PFSK-1 (cell line): ENCODE measurements around the gene CHD9NB.

Experiments used
- FOXP2 ChIP-seq: optimal IDR thresholded peaks from 2 replicates; pipeline ENCODE3; 2011; ENCODE audit warnings: borderline replicate concordance, control low read depth, inconsistent platforms; ENCODE audit not compliant: insufficient read depth; ENCODE audit errors: extremely low read length, extremely low read depth
- POLR2AphosphoS5 ChIP-seq: IDR thresholded peaks from 2 replicates; pipeline ENCODE4 v1.6.1; 2012; ENCODE audit warnings: low read depth, mild to moderate bottlenecking, control low read depth, low read length, moderate library complexity
- SIN3A ChIP-seq: IDR thresholded peaks from 2 replicates; pipeline ENCODE4 v1.6.1; 2012; ENCODE audit warnings: mild to moderate bottlenecking, low read length, moderate library complexity, borderline replicate concordance; ENCODE audit not compliant: insufficient read depth
- TAF1 ChIP-seq: IDR thresholded peaks from 2 replicates; pipeline ENCODE4 v1.6.1; 2012; ENCODE audit warnings: low read length, control low read depth, borderline replicate concordance; ENCODE audit not compliant: insufficient read depth
- TF ChIP-seq, protein P1 (sequence below), 2 experiments: IDR thresholded peaks; 2 replicates each; pipeline versions ENCODE4 v1.6.1 to v1.8.0; 2011 to 2012; ENCODE audit warnings: low read depth in 2 of 2, low read length in 2 of 2, control low read depth in 1 of 2, inconsistent platforms in 1 of 2, mild to moderate bottlenecking in 1 of 2, moderate library complexity in 1 of 2; ENCODE audit not compliant: insufficient read depth in 1 of 2

The CHD9NB gene

GRCh38 chr16:53045341-53046220, 7.1 kb downstream of the CHD9NB start:
- TF ChIP-seq TAF1 (no peak), SIN3A (no peak), FOXP2 (no peak), POLR2AphosphoS5 (no peak)
- TF ChIP-seq, protein P1, sequence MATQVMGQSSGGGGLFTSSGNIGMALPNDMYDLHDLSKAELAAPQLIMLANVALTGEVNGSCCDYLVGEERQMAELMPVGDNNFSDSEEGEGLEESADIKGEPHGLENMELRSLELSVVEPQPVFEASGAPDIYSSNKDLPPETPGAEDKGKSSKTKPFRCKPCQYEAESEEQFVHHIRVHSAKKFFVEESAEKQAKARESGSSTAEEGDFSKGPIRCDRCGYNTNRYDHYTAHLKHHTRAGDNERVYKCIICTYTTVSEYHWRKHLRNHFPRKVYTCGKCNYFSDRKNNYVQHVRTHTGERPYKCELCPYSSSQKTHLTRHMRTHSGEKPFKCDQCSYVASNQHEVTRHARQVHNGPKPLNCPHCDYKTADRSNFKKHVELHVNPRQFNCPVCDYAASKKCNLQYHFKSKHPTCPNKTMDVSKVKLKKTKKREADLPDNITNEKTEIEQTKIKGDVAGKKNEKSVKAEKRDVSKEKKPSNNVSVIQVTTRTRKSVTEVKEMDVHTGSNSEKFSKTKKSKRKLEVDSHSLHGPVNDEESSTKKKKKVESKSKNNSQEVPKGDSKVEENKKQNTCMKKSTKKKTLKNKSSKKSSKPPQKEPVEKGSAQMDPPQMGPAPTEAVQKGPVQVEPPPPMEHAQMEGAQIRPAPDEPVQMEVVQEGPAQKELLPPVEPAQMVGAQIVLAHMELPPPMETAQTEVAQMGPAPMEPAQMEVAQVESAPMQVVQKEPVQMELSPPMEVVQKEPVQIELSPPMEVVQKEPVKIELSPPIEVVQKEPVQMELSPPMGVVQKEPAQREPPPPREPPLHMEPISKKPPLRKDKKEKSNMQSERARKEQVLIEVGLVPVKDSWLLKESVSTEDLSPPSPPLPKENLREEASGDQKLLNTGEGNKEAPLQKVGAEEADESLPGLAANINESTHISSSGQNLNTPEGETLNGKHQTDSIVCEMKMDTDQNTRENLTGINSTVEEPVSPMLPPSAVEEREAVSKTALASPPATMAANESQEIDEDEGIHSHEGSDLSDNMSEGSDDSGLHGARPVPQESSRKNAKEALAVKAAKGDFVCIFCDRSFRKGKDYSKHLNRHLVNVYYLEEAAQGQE (IDR thresholded peaks at IDR 0.05; ENCODE audit: insufficient read depth in 1 of 2, low read depth in 2 of 2, low read length in 2 of 2) = no peak

GRCh38 chr16:53043986-53044601, 8.6 kb downstream of the CHD9NB start:
- no peak for TF ChIP-seq POLR2AphosphoS5
- TF ChIP-seq, protein P1 (IDR thresholded peaks at IDR 0.05; ENCODE audit: insufficient read depth in 1 of 2, low read depth in 2 of 2, low read length in 2 of 2) = no peak
- no peak for TF ChIP-seq TAF1
- TF ChIP-seq SIN3A = no peak
- TF ChIP-seq FOXP2 = no peak

DNA sequence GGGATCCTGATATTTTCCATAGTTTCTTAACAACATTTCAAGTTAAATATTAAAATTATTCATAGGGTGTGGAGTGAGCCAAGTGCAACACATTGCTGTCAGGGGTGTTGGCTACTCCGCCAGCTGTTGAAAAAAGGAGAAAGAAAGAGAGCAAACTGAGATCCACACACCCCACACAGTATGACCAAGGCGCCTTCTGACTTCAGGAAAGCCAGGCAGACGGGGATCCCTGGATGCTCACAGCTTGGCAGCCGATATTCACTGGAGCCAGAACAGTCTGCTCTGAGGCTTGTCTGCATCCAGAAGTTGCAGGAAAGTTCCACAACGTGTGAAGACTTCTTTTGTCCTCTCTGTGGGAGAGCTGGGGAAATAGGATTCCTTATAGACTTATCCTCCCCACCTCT, 9.3 kb downstream of the CHD9NB start:
- TF ChIP-seq FOXP2 = no peak
- TF ChIP-seq TAF1 = no peak
- no peak for TF ChIP-seq SIN3A
- TF ChIP-seq POLR2AphosphoS5 = no peak
- TF ChIP-seq, protein P1 (IDR thresholded peaks at IDR 0.05; ENCODE audit: insufficient read depth in 1 of 2, low read depth in 2 of 2, low read length in 2 of 2) = no peak

DNA sequence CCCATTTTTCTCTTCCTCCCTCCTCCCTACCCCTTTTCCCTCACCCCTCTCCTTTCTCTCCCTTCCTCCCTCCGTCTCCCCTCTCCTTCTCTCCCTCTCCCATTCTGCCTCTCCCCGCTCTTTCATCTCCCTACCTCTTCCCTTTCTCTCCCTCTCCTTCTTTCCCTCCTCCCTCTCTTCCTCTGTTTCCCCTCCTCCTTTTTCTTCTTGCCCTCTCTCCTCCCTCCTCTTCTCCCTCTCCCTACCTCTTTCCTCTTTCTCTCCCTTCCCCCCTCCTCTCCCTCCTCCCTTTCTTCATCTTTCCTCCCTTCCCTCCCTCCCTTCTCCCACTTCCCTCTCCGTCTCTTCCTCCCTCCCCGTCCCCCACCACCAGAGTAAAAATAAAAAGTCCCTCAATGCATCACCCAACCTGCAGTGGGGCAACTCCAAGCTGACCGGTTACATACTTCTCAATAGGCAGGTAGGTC, 10.4 kb downstream of the CHD9NB start:
- TF ChIP-seq SIN3A = no peak
- TF ChIP-seq FOXP2 = no peak
- TF ChIP-seq TAF1 = no peak
- TF ChIP-seq, protein P1 (IDR thresholded peaks at IDR 0.05; ENCODE audit: insufficient read depth in 1 of 2, low read depth in 2 of 2, low read length in 2 of 2) = no peak
- TF ChIP-seq POLR2AphosphoS5 = no peak
